GM10847 (cell line): ENCODE results near the gene TSPAN32.

Experiments
- POLR2A ChIP-seq: IDR thresholded peaks from 2 replicates; pipeline ENCODE4 v1.6.1; 2011; ENCODE audit not compliant: insufficient read length; ENCODE audit errors: extremely low read depth

TSPAN32 gene

DNA sequence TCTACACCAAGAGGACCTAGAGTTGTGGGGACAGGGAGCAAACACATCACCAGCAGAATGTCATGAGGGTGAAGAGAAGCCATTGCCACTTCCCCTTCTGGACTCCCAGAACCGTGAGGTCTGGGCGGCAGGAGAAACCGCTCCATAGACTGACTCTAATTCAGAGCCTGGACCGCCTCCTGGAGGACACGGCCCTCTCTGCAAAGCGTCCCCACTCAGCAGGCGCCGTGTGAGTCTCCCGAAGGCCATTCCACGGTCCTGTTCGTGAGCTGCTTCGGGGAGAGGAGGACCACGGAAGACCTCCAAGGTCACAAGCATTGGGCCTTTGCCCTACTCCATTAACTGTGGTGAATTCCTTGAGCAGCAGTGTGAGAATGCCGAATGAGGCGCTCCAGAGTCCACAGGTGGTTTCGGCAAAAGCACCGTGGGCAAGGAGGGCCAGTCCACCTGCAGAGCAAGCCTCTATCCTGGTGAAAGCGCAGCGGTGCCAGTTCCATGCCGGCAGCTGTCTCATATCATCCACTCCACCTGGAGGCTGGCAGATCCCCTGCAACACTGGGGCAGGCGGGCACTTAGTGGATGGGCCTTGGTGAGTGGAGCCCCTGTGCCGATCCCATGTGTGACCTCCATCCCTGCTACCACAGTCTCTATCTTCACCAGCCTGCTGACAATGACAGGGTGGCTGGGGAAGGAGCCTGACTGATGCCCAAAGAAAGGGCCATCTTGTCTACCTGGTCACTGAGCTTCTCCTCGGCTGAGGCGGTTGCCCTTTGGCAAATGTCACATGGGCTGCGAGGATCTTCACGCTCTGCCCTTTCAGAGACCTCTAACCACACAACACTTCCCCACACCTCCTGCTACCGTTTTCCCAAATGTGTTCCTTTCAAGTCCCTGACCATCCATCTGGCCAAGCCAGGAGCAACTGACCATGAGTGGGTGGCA lies 7.6 kb upstream of the TSPAN32 start:
- no peak for TF ChIP-seq POLR2A

GRCh38 chr11:2294926-2295290 lies 6.9 kb upstream of the TSPAN32 start:
- TF ChIP-seq POLR2A = no peak

DNA sequence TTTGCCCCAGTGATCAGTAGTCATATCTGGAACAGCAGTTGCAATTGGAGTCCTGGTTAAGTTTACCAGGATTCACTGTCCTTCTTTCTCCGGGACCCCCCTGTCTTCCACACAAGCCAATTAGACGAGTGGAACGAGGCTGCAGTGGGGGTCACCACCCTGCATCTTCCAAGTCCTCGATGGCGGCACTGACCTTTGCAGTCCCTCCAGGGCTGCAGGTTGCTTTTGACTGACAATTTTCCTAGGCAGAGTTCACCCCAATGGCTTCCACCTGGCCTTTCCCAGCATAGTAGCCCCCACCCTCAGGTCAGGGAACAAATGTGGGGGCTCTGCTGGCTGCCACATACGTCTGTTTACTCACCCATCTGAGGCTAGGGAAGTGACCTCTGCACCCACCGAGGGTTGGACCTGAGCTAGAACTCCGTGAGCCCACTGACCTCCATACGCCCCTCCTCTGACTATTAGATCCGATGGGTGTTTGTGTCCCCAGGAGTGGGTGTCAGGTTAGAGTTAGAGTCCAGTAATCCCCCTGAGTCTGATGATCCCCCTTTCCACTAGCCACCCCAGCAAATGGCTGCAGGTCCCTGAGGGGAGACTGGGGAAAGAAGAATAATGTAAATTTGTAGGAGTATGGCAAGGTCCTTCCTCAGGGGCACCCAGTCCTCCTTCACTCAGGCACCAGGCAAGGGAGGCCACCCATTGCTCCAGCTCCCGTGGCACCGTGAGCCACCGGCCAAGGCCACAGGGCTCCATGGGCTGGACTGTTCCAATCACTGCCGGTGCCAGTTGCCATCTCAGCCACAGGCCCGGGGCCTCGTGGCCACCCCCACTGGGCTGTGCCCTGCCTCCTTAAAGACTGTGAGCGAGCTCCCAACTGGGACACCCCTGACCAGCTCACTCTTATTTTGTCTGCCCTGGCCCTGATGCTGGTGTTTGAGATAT lies 5.6 kb upstream of the TSPAN32 start:
- no peak for TF ChIP-seq POLR2A

DNA sequence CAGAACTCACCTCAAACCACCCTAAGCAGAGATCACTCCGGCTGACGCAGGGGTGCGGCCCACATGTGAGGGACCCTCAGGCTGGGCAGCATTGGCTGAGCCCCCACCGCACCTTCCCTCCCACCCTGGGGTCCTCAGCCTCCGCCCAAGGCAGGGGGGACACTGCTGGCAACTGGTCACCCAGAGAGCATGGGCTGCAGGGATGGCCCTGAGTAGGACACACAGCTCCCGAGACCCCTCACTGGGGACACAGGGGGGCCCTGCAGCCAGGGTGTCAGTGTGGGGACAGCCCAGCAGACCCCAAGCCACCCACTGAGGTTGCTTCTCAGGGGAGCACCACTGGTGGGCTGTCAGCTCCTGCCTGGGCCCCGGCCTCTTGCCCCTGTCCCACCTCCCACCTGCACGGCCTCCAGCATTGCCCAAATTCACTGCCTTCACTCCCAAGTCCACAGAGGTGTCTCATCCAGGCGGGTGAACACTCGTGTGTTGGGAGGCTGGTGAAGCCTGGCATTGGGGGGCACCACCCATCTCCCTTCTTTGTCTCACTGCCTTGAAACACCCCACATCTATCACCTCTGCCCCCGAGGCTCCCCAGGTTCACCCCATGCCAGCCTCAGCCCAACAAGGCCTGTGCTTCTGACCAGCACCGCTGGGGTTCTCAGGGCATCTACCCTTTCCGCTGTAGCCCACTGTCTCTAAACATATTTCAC lies 4.7 kb upstream of the TSPAN32 start:
- TF ChIP-seq POLR2A = no peak

DNA sequence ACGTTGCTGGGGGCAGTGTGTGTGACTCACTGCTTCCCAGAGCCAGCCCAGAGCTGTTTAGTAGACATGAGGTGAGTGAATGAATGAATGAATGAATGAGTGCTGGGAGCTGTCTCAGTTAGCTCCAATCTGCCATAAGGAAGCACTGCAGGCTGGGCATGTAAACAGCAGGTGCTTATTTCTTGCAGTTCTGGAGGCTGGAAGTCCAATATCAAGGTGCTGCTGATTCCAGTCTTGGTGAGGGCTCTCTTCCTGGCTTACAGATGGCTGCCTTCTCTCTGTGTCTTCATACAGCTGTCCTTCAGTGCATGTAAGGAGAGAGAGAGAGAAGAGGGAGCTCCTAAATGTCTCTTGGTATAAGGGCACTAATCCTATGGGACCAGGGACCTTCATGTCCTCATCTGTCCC lies 4.2 kb upstream of the TSPAN32 start:
- no peak for TF ChIP-seq POLR2A

- TF ChIP-seq POLR2A = no peak
Observed at GRCh38 chr11:2298131-2298794, 3.5 kb upstream of the TSPAN32 start.

DNA sequence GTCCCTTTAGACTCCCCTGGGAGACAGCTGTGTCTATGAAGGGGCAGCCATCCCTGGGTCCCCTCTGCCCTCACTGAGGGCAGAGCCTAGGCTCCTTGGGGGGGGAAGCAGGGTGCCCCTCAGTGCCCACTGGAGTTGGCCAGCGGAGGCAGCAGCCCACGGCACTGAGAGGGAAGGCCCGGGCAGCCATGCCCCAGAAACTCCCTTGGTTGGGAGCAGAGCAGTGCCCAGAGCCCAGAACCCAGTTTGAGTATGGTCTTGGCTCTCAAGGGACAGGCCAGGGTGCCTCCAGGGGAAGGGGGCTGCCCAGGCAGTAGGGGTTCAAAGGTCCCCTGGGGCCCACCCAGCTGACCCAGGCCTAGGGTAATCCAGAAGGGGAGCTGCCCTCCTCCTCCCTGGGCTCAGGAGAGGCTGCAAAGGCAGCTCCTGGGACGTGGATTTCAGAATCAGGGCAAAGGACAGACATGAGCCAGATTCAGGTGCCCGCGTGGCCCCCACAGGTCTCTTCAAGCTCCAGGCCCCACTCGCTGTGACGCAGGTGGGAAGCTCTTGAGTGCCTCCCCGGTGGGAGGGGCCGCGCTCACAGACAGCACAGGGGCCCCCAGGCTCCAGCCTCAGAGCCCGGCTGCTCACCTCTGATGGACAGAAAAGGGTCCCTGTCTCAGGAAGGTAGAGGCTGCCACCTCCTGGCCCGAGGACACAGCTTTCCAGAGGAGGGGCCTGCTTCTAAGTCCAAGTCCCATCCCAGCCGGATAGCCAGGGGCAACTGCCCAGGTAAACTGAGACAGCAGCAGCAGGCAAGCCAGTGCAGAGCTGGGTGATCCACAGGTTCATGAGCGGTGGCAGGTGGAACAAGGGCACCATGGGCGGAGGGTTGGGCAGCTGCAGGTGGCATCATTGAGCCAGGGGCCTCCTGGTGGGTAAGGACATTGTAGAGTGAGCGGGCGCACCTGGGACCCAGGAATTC lies 2.7 kb upstream of the TSPAN32 start:
- TF ChIP-seq POLR2A = no peak

DNA sequence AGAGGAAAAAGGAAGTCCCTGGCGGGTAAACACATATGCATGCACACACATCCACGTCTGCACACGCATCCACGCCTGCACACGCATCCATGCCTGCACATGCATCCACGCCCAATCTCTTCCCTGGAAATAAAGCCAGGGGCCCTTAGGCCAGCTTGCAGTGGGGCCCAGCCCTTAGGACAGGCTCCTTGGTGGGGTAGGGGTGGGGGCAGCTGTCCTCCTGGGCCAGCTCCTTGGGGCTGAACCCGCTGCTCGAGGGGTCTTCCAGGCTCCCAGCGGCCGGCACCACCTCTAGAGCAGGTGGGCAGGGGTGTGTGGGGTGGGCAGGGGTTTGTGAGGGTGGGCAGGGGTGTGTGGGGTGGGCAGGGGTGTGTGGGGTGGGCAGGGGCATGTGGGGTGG lies 2.0 kb upstream of the TSPAN32 start:
- TF ChIP-seq POLR2A = no peak

DNA sequence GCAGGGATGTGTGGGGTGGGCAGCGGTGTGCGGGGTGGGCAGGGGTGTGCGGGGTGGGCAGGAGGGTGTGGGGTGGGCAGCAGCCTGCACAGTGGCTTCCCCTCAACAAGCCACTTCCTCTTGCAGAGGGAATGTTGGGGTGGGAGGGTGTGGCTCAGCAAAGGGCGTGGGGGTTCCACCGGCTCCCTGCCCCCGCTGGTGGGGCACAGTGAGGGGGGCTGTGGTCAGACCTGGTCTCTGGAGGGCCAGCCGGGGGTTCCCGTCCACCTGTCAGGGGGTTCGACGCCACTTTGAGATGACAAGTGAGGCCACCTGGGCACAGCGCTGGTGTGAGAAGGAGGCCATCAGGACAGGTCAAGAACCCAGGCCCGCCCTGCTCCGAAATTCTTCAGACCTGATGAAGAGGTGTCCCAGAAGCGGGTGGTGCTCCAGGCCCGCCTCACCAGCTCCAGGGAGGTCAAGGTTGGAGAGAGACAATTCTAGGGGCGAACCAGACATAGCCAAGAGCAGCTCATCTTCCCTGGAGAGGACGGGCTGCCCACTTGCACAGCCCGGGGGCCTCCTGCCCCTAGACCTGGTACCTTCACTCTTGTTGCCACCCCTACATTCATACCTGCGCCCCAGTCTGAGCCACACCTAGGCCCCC lies 1.4 kb upstream of the TSPAN32 start:
- no peak for TF ChIP-seq POLR2A

DNA sequence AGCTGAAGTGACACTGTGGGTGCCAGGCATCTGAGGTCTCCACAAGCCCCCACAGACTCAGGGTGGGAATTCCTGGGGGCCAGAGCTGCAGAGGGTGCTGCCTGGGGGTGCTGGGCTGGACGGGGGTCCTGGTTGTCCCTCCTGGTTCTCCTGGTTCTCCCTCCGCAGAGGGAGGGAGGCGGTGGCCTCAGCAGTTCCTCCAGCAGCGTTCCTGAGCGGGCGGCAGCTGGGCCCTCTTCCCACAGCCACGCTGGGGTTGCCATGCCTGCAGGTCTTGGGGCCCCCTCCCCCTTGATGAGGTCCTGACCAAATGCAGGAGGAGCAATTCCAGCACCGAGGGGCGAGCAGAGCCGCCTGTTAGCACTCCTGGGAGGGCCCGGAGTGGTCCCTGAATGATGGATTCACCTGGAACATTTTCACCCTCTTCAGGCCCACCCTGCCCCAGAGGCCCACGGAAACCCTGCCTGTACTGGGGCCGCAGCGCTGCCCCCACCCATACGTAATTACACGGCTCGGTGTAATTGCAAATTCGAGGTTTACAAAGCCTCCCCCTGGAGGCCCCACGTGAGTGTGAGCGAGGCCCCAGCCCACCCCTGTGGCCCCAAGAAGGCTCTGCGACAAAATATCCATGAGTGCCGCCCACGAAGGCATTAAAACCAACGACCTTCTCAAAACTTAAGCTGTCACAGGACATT lies 730 bp upstream of the TSPAN32 start:
- no peak for TF ChIP-seq POLR2A

DNA sequence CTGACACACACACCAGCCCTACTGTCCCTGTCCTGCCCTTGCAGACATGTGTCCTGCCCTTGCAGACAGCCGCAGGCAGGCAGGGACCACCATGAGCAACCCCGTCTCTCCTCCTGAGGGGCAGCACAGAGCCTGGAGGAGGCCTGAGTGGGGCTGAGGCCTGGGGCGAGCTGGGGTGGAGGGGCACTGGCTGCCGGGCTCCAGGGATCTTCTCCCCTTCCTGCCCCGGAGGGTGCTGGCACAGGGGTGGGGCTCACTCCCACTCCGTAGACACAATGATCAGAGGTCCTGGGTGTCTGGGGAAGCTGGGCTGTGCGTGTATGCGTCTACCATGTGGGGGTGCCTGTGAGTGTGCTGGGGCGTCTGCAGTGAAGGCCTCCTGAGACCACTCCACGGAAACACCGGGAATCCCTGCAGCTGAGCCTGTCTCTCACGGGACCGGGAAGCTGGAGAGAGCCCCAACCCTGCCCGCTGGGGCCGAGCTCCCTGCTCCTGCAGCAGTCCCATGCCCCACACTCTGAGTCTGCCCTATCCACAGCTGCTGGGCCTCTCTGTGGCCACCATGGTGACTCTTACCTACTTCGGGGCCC lies 588 bp downstream of the TSPAN32 start:
- TF ChIP-seq POLR2A = no peak

GRCh38 chr11:2302896-2303626 lies 1.2 kb downstream of the TSPAN32 start:
- no peak for TF ChIP-seq POLR2A
